Measurements from ENCODE around the gene PNMT. TPM values are rescaled to one million over a fixed set of nuclear protein-coding genes. Genes with fewer than 3 reads are reported as not detected.

PNMT gene
- polyA plus RNA-seq, 1 of the 3 experiments (the other 2 are of a cell fraction) = 0.07 TPM

DNA sequence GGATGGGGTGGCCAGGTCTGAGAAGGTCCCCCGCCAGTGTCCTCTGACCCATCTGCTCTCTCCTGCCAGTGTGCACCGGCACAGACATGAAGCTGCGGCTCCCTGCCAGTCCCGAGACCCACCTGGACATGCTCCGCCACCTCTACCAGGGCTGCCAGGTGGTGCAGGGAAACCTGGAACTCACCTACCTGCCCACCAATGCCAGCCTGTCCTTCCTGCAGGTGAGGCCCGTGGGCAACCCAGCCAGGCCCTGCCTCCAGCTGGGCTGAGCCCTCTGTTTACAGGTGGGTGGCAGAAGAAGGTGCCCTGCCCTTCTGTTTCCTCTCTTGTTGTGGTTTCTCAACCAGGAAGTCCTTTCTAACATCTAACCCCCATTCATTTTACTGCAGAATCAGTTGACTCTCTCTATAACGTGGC, 38.7 kb downstream of the PNMT start:
- TF ChIP-seq, protein P1, sequence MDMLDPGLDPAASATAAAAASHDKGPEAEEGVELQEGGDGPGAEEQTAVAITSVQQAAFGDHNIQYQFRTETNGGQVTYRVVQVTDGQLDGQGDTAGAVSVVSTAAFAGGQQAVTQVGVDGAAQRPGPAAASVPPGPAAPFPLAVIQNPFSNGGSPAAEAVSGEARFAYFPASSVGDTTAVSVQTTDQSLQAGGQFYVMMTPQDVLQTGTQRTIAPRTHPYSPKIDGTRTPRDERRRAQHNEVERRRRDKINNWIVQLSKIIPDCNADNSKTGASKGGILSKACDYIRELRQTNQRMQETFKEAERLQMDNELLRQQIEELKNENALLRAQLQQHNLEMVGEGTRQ (IDR thresholded peaks at IDR 0.05; ENCODE audit: borderline replicate concordance, low read depth, low read length) = no peak
- TF ChIP-seq MEF2A (IDR thresholded peaks at IDR 0.05; ENCODE audit: borderline replicate concordance, low read depth) (no peak), GABPA (IDR thresholded peaks at IDR 0.05; ENCODE audit: low read depth) (no peak), MXI1 (IDR thresholded peaks at IDR 0.05; ENCODE audit: low read depth, low read length) (no peak), RCOR1 (IDR thresholded peaks at IDR 0.05; ENCODE audit: low read length) (no peak), NFIC (IDR thresholded peaks at IDR 0.05; ENCODE audit: borderline replicate concordance) (no peak), YY1 (IDR thresholded peaks at IDR 0.05; ENCODE audit: low read depth) (no peak), CHD2 (IDR thresholded peaks at IDR 0.05; ENCODE audit: low read length, partially characterized antibody) (no peak), SIN3A (IDR thresholded peaks at IDR 0.05; ENCODE audit: borderline replicate concordance, low read depth, low read length) (no peak), TCF12 (IDR thresholded peaks at IDR 0.05) (no peak), TAF1 (IDR thresholded peaks at IDR 0.05; ENCODE audit: borderline replicate concordance, low read depth, low read length) (no peak), USF1 (IDR thresholded peaks at IDR 0.05; ENCODE audit: borderline replicate concordance, low read depth) (no peak)
- no peaks in the 10 kb centered on the region; the same call in 1 of the 2 replicates for H3K27me3 ChIP-seq (ENCODE audit: insufficient read depth)
- 32% methylated on average over 2 of the region's 7 CpGs for WGBS (ENCODE audit: low lambda C conversion rate)
- POLR2A ChIA-PET = no interaction called here
- H2AFZ ChIP-seq (ENCODE audit: low read depth) = no peak overlapping the region
- H3K36me3 ChIP-seq (replicated peaks in 1 of 2; ENCODE audit: control insufficient read depth in 1 of 2, insufficient read depth in 2 of 2, low read length in 1 of 2) = no peaks in the 10 kb centered on the region
- no peaks in the 10 kb centered on the region for H3K9me2 ChIP-seq
- H3K9ac ChIP-seq = no peak overlapping the region
- CTCF ChIA-PET = interaction anchor here (0.9 kb wide), 1 partner anchor 85 kb away, joined by 3 read pairs; no protein-coding TSS in a partner anchor
- H3K9me3 ChIP-seq = no peaks in the 10 kb centered on the region
- no peaks in the 10 kb centered on the region for H4K20me1 ChIP-seq (ENCODE audit: insufficient read depth)
- H3F3A ChIP-seq (replicated peaks; ENCODE audit: insufficient read depth) = no peaks in the 10 kb centered on the region
- no peak overlapping the region for H3K4me2 ChIP-seq
- H3K27ac ChIP-seq (ENCODE audit: low read depth in 2 of 2, low read length in 1 of 2) = no peak overlapping the region
- no peak overlapping the region for H3K4me3 ChIP-seq (ENCODE audit: low read depth in 2 of 2, low read length in 1 of 2)
- H3K79me2 ChIP-seq (ENCODE audit: insufficient read depth) = no peaks in the 10 kb centered on the region
- H3K4me1 ChIP-seq (ENCODE audit: control insufficient read depth in 1 of 2, insufficient read depth in 2 of 2, low read depth in 1 of 2, low read length in 1 of 2) = no peaks in the 10 kb centered on the region
- DNase-seq = no peak

DNA sequence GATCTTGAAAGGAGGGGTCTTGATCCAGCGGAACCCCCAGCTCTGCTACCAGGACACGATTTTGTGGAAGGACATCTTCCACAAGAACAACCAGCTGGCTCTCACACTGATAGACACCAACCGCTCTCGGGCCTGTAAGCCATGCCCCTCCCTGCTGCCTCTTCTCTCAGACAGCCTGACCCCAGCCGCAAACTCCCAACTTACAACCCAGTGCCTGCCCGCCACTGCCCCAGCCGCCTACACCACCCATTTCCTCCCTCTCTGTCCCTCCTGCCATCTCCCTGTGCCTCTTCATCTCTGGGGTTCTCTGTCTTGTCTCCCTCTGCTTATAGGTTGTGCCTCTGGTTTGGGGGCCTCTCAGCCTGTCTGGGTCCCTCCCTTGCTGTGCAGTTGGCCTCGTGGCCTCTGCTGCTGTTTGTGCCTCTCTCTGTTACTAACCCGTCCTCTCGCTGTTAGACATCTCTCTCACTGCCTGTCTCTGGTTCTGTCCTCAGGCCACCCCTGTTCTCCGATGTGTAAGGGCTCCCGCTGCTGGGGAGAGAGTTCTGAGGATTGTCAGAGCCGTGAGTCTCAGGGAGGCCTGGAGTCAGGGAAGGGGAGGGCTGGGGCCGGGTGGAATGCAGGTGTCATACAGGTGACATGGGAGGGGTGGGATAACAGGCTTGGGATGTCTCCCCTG, 41.2 kb downstream of the PNMT start:
- WGBS (ENCODE audit: low lambda C conversion rate) = 76% methylated on average over 12 of the region's 14 CpGs
- no peak overlapping the region for H2AFZ ChIP-seq (ENCODE audit: low read depth)
- TF ChIP-seq MXI1 (IDR thresholded peaks at IDR 0.05; ENCODE audit: low read depth, low read length) (no peak), RCOR1 (IDR thresholded peaks at IDR 0.05; ENCODE audit: low read length) (no peak), USF1 (IDR thresholded peaks at IDR 0.05; ENCODE audit: borderline replicate concordance, low read depth) (no peak), NFIC (IDR thresholded peaks at IDR 0.05; ENCODE audit: borderline replicate concordance) (no peak), YY1 (IDR thresholded peaks at IDR 0.05; ENCODE audit: low read depth) (no peak), FOXM1 (IDR thresholded peaks at IDR 0.05; ENCODE audit: low read depth) (no peak), JUND (IDR thresholded peaks at IDR 0.05) (no peak), CTCF (IDR thresholded peaks at IDR 0.05) (no peak), RFX5 (IDR thresholded peaks at IDR 0.05; ENCODE audit: low read length) (no peak)
- POLR2A ChIA-PET = no interaction called here
- no peaks in the 10 kb centered on the region for H3K4me1 ChIP-seq (ENCODE audit: control insufficient read depth in 1 of 2, insufficient read depth in 2 of 2, low read depth in 1 of 2, low read length in 1 of 2)
- H4K20me1 ChIP-seq (ENCODE audit: insufficient read depth) = no peaks in the 10 kb centered on the region
- DNase-seq = no peak
- H3K4me3 ChIP-seq (ENCODE audit: low read depth in 2 of 2, low read length in 1 of 2) = no peak overlapping the region
- CTCF ChIA-PET = interaction anchor here (0.8 to 1.6 kb wide), 3 partner anchors 41 to 88 kb away, joined by 3 to 5 read pairs (median 4); partner anchors contain the start of gene PNMT
- H3K9ac ChIP-seq = no peak overlapping the region
- H3K4me2 ChIP-seq = no peak overlapping the region
- H3F3A ChIP-seq (replicated peaks; ENCODE audit: insufficient read depth) = no peaks in the 10 kb centered on the region
- H3K9me3 ChIP-seq = no peaks in the 10 kb centered on the region
- no peaks in the 10 kb centered on the region for H3K36me3 ChIP-seq (replicated peaks in 1 of 2; ENCODE audit: control insufficient read depth in 1 of 2, insufficient read depth in 2 of 2, low read length in 1 of 2)
- no peak overlapping the region for H3K27ac ChIP-seq (ENCODE audit: low read depth in 2 of 2, low read length in 1 of 2)
- no peaks in the 10 kb centered on the region for H3K9me2 ChIP-seq
- no peaks in the 10 kb centered on the region; the same call in 1 of the 2 replicates for H3K27me3 ChIP-seq (ENCODE audit: insufficient read depth)
- H3K79me2 ChIP-seq (ENCODE audit: insufficient read depth) = no peaks in the 10 kb centered on the region
